Measurements from ENCODE around the gene OR10X1.

GRCh38 chr1:158572226-158572625, 7.5 kb downstream of the OR10X1 start:
- TF ChIP-seq, protein P1, sequence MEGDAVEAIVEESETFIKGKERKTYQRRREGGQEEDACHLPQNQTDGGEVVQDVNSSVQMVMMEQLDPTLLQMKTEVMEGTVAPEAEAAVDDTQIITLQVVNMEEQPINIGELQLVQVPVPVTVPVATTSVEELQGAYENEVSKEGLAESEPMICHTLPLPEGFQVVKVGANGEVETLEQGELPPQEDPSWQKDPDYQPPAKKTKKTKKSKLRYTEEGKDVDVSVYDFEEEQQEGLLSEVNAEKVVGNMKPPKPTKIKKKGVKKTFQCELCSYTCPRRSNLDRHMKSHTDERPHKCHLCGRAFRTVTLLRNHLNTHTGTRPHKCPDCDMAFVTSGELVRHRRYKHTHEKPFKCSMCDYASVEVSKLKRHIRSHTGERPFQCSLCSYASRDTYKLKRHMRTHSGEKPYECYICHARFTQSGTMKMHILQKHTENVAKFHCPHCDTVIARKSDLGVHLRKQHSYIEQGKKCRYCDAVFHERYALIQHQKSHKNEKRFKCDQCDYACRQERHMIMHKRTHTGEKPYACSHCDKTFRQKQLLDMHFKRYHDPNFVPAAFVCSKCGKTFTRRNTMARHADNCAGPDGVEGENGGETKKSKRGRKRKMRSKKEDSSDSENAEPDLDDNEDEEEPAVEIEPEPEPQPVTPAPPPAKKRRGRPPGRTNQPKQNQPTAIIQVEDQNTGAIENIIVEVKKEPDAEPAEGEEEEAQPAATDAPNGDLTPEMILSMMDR (IDR thresholded peaks at IDR 0.05): no peak
- TF ChIP-seq POLR2A (IDR thresholded peaks at IDR 0.05): no peak
